AG04449 (cell line): ENCODE results near the gene CD33.

Experiments
- CTCF ChIA-PET: fragments of 350-600 bp; formaldehyde crosslinking; extraction: SDS; loops from one replicate; lab custom pipeline; 2021; ENCODE audit warnings: antibody characterized with exemption; lab: Yijun Ruan, JAX
- POLR2A ChIA-PET: fragments of 400-600, 350-600 bp; formaldehyde crosslinking; extraction: SDS; loops from one replicate; lab custom pipeline; 2020; ENCODE audit warnings: antibody characterized with exemption, inconsistent platforms; lab: Yijun Ruan, JAX
- DNase-seq: peaks from one replicate; pipeline ENCODE4 v3.0.0-alpha.2; 2010; ENCODE audit warnings: low read depth, low spot score
- H3K4me3 ChIP-seq: 2 replicates; pipeline ENCODE4 v1.5.1; 2011; ENCODE audit warnings: low read depth, mild to moderate bottlenecking, control low read depth, low read length
- TF ChIP-seq, protein P1 (sequence below): IDR thresholded peaks from one replicate; pipeline ENCODE4 v1.5.1; 2011; ENCODE audit warnings: mild to moderate bottlenecking, moderate library complexity, low read length, control low read depth, inconsistent platforms; ENCODE audit not compliant: insufficient read depth; ENCODE audit errors: missing control alignments

CD33 gene

DNA sequence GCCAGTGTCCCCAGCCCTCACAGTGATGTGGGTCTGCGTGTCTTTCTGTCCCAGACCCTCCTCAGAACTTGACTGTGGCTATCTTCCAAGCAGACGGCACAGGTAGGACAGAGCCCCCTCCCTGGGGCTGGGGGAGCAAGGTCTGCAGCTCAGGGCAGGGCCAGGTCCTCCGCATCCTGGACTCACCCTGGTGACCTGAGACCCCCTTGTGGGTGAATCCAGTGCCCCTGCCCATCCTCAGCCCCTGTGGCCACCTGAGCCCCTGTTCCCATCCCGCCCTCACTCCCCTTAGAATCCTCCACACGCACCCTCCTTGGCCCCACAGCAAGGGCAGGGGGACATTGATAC lies 39.0 kb upstream of the CD33 start:
- CTCF ChIA-PET, result no interaction called here

DNA sequence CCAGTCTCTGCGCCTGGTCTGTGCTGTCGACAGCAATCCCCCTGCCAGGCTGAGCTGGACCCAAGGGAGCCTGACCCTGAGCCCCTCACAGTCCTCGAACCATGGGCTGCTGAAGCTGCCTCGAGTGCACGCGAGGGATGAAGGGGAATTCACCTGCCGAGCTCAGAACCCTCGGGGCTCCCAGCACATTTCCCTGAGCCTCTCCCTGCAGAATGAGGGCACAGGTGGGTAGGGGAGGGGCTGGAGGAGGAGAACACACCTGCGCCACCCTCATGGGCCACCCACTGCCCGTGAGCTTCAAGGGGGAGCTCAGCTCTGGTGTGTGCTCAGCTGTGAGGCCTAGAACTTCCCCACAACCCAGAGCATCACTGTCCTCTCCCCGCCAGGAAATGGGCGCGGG lies 38.6 kb upstream of the CD33 start:
- no peak for DNase-seq
- TF ChIP-seq, protein P1, sequence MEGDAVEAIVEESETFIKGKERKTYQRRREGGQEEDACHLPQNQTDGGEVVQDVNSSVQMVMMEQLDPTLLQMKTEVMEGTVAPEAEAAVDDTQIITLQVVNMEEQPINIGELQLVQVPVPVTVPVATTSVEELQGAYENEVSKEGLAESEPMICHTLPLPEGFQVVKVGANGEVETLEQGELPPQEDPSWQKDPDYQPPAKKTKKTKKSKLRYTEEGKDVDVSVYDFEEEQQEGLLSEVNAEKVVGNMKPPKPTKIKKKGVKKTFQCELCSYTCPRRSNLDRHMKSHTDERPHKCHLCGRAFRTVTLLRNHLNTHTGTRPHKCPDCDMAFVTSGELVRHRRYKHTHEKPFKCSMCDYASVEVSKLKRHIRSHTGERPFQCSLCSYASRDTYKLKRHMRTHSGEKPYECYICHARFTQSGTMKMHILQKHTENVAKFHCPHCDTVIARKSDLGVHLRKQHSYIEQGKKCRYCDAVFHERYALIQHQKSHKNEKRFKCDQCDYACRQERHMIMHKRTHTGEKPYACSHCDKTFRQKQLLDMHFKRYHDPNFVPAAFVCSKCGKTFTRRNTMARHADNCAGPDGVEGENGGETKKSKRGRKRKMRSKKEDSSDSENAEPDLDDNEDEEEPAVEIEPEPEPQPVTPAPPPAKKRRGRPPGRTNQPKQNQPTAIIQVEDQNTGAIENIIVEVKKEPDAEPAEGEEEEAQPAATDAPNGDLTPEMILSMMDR, result no peak
- H3K4me3 ChIP-seq, result no peak overlapping the region
- POLR2A ChIA-PET, result no interaction called here
- CTCF ChIA-PET, result no interaction called here

More for the DNA sequence above, 39.0 kb upstream of the CD33 start:
- no peak for DNase-seq
- TF ChIP-seq, protein P1, result no peak
- H3K4me3 ChIP-seq, result no peak overlapping the region
- POLR2A ChIA-PET, result no interaction called here

DNA sequence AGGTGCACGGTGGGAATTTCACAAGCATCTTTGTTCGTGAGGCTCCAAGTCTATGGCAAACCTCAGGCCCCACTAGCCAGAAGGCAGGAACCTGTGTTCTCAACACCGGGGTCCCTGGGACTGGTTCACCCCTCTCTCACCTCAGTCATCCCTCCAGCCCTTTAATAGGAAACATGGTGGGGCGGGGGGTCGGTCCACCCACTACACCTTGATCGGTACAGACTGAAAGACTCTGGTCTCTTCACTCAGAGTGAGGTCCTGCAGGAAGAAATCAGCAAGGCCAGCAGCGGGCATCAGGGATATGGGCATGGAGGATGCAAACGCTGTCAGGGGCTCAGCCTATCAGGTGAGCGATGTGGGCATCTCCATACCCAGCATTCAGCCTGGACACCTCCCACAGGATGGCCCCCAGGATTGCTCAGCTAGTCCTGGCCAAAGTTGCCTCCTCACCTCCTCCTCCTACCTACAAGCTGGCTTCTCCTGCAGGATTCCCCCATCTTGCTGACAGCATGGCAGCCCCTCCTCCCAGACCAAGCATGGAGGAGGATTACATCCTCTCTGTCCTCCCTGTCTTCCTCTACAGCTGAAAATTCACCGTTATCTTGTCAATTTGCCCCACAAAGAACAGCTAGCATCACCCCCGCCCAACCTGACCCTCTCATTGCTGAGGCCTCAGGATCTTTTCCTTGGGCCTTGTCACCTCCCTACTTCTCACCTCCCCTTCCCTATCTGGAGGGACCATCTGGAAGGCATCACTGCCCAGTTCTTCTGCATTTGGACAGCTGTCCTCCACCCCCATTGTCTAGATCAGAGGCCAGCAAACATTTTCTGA lies 37.3 kb upstream of the CD33 start:
- DNase-seq, result no peak
- H3K4me3 ChIP-seq, result no peak overlapping the region
- ChIA-PET POLR2A (no interaction called here), CTCF (no interaction called here)
- TF ChIP-seq, protein P1, result no peak

DNA sequence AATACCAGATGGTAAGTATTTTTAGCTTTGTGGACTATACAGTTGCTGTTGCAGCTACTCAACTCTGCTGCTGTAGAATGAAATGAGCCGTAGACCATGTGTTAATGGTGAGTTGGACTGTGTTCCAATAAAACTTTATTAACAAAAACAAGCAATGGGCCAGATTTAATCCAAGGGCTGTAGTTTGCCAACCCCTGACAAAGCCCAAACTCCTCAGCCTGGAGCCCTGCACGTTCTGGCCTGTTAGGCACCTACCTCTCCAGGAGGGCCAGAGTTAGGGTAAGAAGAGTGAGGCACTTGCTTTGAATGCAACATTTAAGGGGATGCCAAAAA lies 36.7 kb upstream of the CD33 start:
- ChIA-PET POLR2A (no interaction called here), CTCF (no interaction called here)
- TF ChIP-seq, protein P1, result no peak
- DNase-seq, result no peak
- H3K4me3 ChIP-seq, result no peak overlapping the region

DNA sequence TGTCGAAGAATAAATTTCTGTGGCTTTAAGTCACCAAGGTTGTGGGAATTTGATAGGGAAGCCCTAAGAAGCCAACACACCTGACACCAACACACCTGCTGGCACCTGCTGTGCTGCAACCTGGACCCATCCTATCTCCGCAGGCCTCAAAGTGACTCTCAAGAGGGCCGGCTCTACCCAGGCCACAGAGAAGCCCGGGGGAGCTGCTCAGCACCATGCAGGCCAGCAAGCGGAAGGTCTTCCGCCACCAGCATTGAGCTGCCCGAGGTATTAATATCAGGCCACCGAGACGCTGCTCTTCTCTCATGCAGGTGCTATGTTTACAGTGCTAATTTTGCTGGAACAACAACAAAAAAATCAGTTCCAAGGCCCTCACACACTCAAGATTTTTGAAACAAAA lies 32.2 kb upstream of the CD33 start:
- TF ChIP-seq, protein P1, result no peak
- ChIA-PET CTCF (no interaction called here), POLR2A (no interaction called here)
- no peak for DNase-seq
- no peak overlapping the region for H3K4me3 ChIP-seq

DNA sequence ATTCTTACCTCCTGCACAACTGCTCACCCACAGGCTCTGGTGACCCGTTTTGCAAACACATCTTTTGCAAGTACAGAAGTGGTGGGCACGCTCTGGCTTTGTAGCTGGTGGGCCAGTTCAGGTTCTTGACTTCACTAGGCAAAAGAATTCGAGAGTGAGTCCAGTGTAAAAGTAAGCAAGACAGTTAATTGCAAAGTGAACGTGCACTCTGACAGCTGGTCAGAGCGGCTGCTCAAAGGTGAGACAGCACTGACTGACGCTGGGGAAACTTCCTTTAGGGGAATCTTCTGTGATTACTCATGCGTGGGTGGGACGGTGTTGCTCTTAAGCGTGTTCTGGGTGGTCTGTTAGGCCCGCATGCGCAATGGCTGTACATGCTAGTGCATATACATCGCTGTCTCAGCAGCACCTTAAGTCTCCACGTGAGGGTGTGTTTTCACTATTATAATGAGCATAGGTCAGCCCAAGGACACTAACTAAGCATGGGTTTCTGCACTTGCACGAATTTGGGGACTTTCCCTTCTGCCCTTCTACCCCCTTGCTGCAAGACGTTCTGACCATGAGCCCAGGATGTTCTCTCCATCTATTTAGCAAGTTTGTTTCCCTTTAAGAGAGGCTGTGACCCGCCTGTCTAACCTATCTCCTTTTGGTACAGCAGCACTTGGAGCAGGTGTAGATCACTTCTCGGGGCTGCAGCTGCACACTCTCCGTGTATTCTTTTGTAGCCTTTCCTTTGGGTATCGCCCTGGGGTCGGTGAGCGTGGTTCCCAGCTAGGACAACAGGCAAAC lies 30.2 kb upstream of the CD33 start:
- H3K4me3 ChIP-seq, result no peak overlapping the region
- TF ChIP-seq, protein P1, result no peak
- no peak for DNase-seq
- ChIA-PET CTCF (no interaction called here), POLR2A (no interaction called here)
